GM10266 (cell line): ENCODE data around the gene NISCH.

ENCODE experiments used
- DNase-seq: peaks from one replicate; pipeline ENCODE4 v3.0.0; 2012; ENCODE audit errors: extremely low spot score
- TF ChIP-seq, protein P1 (sequence below): IDR thresholded peaks from 2 replicates; pipeline ENCODE4 v1.5.1; 2012; ENCODE audit warnings: mild to moderate bottlenecking, low read depth; ENCODE audit not compliant: control insufficient read depth, insufficient read depth; ENCODE audit errors: missing control alignments

Gene NISCH

DNA sequence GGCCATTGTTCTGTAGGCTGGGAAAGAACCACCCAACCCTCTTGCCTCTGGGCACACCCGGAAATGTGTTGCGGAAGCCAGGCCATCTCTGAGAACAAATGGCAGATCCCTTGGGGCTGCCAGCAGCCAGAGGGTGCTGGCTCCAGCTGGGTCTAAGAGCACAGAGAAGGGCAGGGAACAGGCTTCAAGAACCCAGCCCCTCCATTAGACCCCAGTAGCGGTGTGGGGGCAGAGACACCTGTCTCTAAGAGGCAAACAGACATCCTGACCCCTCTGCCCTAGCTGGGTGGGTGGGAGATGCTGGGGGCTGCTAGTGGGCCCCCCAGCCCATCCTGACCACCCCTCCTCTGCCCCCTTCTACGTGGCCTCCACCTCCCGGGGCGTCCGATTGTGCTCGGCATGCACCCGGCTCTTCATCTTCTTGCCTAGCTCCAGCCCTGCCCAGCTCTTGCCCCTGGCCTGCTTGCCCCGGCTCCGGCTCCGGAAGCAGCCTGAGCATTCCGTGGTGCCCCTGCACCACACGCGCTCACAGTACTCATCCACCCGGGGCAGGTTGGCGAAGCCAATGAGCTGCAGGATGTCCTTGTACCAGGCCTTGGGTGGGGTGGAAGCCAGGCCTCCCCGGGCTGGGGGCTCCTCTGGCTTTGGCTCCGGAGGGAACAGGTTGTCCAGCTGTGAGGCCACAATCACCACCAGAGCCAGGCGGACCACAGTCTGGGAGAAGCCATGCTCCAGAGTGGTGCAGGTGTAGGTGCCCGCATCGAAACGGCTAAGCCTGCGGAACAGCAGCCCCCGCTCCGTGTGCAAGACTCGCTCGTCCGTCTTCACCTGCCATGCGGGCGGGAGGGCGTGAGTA is 19.9 kb upstream of the NISCH start:
- TF ChIP-seq, protein P1, sequence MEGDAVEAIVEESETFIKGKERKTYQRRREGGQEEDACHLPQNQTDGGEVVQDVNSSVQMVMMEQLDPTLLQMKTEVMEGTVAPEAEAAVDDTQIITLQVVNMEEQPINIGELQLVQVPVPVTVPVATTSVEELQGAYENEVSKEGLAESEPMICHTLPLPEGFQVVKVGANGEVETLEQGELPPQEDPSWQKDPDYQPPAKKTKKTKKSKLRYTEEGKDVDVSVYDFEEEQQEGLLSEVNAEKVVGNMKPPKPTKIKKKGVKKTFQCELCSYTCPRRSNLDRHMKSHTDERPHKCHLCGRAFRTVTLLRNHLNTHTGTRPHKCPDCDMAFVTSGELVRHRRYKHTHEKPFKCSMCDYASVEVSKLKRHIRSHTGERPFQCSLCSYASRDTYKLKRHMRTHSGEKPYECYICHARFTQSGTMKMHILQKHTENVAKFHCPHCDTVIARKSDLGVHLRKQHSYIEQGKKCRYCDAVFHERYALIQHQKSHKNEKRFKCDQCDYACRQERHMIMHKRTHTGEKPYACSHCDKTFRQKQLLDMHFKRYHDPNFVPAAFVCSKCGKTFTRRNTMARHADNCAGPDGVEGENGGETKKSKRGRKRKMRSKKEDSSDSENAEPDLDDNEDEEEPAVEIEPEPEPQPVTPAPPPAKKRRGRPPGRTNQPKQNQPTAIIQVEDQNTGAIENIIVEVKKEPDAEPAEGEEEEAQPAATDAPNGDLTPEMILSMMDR = no peak

DNA sequence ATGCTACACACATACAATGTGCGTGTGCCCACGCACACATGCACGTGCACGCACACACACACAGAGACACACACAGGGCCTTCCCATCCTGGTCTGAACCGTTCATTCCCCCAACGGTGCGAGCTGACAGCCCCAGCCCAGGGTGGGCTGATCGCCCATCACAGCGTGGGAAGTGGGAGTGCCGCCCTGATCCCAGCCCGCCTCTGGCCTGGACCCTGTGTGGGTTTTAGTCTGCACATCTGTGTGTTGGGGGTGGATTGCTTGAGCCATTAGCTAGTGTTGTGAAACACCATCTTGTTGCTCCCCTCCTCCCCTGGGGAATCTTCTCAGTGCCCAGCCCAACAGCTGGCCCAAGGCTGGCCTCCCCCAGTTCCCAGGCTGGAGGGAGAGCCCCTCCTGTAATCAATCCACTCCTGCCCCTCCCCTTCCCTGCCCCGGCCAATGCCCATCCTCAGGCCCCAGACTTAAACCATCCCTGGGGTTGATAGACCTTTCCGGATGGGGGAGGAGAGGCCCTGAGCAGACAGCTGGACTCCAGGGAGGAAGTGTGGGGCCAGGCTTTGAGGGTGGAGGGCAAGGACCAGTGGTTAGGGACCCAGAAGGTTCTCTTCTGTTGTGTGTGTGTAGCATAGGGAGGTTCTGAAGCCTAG is 18.8 kb upstream of the NISCH start:
- TF ChIP-seq, protein P1 = no peak
- no peak for DNase-seq

More for the DNA sequence above, 19.9 kb upstream of the NISCH start:
- no peak for DNase-seq

DNA sequence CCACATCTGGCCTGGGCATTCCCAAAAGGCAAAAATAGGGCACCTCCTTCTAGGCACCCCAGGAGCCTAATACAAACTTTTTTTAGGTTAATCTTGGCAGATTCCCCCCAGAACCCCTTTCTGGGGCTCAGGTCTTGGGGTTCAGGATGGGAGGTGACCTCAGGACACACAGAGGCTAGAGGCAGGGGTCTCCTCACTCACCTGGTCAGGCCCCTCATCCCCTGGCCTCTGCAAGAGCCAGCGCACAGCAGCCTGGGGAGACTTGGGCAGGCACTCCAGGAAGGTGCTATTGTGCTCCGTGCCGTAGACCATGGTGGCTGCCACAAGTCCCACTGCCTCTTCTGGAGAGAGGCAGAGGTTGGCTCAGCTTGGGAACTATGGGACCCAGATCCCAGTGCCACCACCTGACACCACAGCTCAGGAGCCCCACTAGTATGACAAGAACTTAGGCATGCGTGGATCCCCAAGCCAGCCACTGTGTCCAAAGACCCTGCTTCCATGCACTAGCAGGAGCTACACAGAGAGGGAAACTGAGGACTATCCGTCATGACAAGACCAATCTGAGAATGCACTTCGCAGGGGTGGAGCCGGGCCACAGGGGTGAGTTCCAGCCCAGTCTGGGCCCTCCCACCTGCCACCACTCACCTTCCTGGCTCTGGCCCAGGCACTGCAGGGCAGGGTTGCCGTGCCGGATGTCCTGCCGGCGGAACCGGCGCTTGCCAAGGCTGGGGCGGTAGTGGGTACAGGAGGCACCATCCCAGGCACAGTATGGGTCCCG is 17.9 kb upstream of the NISCH start:
- TF ChIP-seq, protein P1 = no peak
- DNase-seq = no peak

DNA sequence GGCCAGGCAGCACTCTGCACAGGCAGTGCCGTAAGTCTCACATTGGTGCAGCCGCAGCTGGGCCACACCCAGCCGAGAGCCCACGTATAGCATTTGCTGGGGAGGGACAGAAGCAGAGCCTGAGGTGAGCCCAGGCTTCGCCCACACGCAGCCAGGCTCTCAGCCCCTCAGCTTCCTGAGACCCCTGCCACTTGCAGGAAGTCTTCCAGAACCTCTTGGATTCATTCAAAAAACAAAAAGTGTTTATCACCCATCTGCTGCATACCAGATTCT is 17.4 kb upstream of the NISCH start:
- DNase-seq = no peak
- TF ChIP-seq, protein P1 = no peak

DNA sequence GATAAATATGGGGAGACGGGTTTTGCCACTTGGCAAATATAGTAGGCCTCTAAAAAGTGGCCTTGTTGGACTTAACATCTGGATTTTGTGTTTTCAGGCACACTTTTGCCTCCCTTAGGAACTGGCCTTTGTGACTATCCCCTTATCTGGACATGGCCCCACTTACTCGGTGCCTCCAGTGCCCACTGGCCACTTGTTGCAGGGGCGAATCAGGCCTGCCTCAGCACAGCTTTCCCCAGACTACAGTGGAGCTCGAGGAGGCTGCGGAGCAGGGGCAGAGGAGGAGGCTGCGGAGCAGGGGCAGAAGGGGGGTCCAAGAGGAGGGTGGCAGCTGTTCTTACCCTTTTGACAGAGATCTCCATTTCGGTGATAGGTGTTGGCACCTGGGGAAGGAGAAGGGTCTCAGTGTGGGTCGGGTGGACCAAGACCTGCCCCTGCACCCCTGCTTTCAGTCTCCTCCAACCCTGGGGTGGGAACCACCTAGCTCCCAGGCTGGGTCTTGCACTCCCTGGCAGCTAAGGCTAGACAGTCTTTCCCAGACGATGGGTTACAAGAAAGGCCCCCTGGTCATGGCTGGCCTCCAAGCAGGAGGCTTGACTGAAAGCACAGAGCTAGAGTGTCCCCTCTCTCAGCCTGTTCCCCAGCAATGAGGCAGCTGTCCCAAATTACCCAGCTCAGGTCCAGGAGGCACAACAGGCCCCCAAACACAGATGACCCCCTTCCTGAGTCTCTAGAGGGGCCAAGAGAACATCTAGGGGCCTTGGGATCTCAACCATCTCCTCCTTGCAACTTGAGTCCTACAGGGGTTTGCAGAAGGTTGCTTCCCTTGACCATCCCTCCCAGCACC is 16.6 kb upstream of the NISCH start:
- no peak for DNase-seq
- TF ChIP-seq, protein P1 = no peak

DNA sequence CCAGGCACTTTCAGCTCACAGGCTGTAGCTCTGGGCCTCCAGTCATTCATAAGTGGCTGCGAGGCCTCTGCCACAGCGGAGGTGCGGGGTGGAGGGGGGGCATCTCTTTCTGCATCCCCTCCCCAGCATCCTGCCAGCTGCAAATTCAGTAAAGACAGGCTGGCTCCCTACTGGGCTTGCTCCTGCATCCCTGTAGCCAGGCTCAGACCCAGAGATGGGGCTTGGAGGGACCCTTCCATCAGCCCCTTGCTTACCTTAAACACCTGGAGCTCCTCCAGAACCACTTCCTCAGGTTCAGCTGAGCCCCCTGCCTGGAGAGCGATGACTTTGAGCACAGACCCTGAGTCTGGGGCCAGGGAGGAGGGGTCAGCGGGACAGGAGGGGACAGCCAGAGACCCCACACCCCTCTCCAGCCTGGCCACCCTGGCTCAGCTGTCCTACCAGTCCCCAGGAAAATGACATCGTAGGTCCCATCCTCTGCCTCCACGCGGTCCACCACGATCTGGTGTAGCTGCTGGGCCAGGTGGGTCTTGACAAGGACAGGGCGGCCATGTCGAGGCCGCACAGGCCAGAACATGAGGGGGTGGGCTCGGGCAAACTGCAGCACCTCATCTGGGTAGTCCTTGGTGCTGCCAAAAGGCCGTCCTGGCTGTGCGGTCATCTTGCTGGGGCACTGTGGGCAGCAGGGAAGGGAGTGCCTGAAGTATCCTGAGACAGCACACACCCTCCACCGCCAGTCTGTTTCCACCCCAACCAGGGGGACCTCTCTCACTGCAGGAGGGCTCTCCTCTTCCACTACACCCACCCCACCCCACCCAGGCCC is 15.8 kb upstream of the NISCH start:
- DNase-seq = no peak
- TF ChIP-seq, protein P1 = no peak
